Measurements from ENCODE around the gene SPATS2.

SPATS2 gene

DNA sequence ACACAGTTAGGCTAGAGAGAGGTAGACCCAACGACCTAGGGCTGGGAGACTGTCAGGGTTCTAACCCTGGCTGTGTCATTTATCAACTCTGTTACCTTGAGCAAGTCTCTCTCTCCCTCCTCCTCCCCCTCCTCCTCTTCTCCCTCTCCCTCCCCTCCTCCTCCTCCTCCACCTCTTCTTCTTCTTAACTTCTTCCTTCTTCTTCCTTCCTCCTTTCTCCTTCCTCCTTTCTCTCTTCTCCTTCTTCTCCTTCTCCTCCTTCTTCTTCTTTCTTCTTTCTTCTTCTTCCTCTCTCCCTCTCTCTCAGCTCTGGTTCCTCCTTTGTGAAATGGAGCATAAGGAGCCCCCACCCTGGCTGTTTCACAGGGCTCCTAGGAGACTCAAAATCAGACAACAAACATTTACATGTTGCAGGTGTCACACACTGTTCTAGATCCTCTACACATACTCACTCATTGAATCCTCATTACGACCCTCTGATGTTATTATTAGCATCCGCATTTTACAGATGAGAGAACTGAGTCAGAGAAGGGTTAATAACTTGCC is 169.3 kb downstream of the SPATS2 start:
- TF ChIP-seq, protein P1, sequence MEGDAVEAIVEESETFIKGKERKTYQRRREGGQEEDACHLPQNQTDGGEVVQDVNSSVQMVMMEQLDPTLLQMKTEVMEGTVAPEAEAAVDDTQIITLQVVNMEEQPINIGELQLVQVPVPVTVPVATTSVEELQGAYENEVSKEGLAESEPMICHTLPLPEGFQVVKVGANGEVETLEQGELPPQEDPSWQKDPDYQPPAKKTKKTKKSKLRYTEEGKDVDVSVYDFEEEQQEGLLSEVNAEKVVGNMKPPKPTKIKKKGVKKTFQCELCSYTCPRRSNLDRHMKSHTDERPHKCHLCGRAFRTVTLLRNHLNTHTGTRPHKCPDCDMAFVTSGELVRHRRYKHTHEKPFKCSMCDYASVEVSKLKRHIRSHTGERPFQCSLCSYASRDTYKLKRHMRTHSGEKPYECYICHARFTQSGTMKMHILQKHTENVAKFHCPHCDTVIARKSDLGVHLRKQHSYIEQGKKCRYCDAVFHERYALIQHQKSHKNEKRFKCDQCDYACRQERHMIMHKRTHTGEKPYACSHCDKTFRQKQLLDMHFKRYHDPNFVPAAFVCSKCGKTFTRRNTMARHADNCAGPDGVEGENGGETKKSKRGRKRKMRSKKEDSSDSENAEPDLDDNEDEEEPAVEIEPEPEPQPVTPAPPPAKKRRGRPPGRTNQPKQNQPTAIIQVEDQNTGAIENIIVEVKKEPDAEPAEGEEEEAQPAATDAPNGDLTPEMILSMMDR (IDR thresholded peaks at IDR 0.05; ENCODE audit: low read depth, low read length): no peak
- DNase-seq (ENCODE audit: low read depth, low spot score): no peak
- in situ Hi-C loops (cut with HindIII; ENCODE audit: low sequenced_read_pairs): no loop called here
- H3K4me3 ChIP-seq (ENCODE audit: low read depth, low read length): no peak overlapping the region

DNA sequence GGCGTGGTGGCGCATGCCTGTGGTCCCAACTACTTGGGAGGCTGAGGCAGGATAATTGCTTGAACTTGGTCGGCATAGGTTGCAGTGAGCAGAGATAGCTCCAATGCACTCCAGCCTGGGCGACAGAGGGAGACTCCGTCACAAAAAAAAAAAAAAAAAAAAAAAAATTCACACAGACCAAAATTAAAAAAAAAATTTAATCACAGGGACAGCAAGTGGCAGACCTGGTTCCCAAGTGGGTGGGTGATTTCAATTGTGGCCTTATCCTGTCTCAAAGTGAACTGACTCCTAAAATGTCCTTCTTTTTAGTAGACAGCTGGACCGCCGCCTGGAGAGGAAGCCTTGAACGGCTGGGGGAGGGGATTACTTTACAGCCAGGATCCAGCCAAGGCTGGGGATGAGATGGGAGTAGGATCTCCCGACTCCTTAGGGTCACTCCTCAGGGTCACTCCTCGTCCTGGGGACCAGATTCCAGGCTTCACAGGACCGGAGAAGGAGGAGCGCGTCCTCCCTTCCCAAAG is 170.0 kb downstream of the SPATS2 start:
- TF ChIP-seq, protein P1 (IDR thresholded peaks at IDR 0.05; ENCODE audit: low read depth, low read length): no peak
- no peak for DNase-seq (ENCODE audit: low read depth, low spot score)
- in situ Hi-C loops (cut with HindIII; ENCODE audit: low sequenced_read_pairs): no loop called here
- H3K4me3 ChIP-seq (ENCODE audit: low read depth, low read length): no peak overlapping the region

DNA sequence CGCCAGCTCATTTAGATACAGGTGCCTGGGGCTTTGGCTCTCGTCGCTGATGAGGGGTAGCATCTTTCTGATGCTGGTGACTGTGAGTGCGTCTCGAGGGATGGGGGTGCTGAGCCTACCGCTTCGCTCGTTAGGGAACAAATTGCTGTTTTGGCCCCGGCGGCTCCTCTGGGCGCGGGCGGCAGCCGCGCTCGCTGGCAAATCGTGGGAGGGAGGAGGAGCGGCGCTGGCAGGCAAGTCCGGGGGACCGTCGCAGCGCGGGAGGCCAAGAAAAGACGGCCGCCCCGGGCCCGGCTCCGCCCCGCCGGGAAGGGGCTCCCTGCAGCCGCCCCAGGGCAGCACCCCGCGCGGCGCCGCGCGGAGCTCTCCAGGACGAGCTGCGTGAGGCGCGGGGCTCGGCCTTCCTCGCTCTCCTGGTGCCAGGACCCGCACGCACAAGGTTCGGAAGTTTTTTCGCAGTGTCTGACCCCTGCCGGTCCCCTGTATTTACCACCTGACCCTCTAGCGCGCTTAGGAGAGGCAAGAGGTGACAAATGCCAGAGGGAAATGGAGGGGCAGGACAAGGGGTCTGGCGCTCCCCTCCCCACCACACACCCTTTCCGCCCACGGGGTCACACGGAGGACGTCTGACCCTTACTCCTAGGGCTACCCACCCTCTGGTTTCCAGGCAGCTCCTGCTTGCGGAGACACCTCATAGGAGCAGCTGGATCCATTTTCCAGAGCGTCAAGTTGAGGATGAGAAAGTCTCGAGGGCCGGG is 170.7 kb downstream of the SPATS2 start:
- in situ Hi-C loops (cut with HindIII; ENCODE audit: low sequenced_read_pairs): no loop called here
- H3K4me3 ChIP-seq (ENCODE audit: low read depth, low read length): peak overlapping the region; percentile 20
- DNase-seq (ENCODE audit: low read depth, low spot score): no peak
- TF ChIP-seq, protein P1 (IDR thresholded peaks at IDR 0.05; ENCODE audit: low read depth, low read length): no peak

DNA sequence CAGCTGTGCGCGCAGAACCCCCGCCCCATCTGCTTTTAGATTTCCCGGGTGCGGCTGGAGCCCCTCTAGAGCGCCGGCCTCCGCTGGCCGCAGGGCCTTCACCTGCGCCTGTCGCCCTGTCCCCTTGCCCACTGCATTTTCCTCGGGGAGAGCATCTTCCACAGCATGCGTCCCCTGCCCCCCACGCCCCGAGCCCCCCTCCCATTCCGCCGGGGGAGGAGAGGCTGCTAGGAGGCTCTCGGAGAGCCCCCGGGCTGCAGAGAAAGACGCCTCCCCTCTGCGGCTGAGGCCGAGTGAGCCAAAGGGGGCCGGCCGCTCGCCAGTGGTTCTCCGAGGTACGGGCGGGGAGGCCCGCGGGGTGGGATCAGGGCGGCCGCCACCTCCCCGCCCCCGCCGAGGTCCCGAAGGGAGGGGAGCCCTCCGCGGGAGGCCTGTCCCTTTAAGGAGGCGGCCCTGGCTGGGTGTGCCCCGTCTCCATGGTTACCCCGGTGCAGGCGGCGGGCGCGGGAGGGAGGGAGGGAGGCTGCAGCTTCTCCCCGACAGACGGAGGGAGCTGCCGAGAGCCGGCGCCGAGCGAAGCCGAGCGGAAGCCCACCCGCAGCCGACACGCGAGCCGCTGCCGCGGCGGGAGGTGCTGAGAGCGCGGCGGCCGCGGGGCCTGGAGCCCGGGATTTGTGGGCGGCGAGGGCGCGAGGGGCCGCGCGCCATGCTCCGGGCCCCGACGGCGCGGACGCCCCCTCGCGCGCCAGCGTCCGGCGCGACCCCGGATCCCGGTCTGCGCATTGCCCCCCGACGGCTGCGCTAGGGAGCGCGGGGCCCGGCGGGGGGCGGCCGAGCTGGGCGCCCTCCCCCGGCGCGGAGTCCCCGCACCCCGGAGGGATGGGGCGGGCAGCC is 171.5 kb downstream of the SPATS2 start, which contains the start of gene KCNH3:
Gene KCNH3, plus strand, starts transcription at position 521 of the 894 bp plus-strand sequence. CDS start 387 bp downstream, outside the sequence.
- TF ChIP-seq, protein P1 (IDR thresholded peaks at IDR 0.05; ENCODE audit: low read depth, low read length): no peak
- peak; percentile 55 for DNase-seq (ENCODE audit: low read depth, low spot score)
- H3K4me3 ChIP-seq (ENCODE audit: low read depth, low read length): peak within 1 kb of the TSS; percentile 20
- in situ Hi-C loops (cut with HindIII; ENCODE audit: low sequenced_read_pairs): no loop called here

DNA sequence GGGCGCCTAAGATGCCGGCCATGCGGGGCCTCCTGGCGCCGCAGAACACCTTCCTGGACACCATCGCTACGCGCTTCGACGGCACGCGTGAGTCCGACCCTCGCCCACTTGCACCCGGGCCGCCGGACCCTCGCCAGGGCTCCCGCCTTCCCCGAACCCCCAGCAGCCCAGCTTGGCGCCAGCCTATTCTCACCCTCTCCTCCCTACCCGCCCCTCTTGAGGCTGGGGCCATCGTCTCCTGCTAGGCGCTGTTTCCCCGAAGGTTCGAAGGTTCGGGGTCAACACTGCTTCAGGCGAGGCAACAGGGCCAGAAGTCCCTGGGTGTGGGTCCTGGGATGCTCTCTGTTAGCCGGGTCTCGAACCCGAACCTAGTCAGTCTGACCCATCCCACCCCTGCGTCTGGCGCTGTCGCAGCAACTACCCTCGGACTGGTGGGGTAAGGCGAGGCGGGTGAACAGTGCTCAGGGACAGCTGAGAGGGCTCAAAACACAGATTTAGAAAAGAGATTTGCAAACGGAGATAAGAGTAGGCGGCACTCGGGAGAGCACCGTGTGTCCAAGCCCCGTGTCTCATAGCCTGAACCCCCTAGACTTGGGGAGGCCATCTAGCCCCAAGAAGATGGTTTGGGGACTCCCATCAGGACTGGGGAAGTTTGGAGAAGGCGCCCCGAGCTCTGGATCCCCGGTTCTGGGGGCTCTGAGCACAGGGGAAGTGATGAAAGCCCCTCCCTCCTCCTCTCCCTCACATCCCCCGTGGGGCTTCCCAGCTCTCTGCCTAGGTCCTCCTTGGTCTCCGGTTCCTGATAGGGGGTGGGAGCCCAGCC is 172.4 kb downstream of the SPATS2 start:
- in situ Hi-C loops (cut with HindIII; ENCODE audit: low sequenced_read_pairs): no loop called here
- TF ChIP-seq, protein P1 (IDR thresholded peaks at IDR 0.05; ENCODE audit: low read depth, low read length): no peak
- DNase-seq (ENCODE audit: low read depth, low spot score): no peak
- no peak overlapping the region for H3K4me3 ChIP-seq (ENCODE audit: low read depth, low read length)

Data from astrocyte of the spinal cord (primary cell).